ENCODE measurements around the gene CHSY1. TPM values are rescaled to one million over a fixed set of nuclear protein-coding genes. Genes with fewer than 3 reads are reported as not detected.

Gene CHSY1
- total RNA-seq, 1 donor from 2014 or later: 33.2 TPM

DNA sequence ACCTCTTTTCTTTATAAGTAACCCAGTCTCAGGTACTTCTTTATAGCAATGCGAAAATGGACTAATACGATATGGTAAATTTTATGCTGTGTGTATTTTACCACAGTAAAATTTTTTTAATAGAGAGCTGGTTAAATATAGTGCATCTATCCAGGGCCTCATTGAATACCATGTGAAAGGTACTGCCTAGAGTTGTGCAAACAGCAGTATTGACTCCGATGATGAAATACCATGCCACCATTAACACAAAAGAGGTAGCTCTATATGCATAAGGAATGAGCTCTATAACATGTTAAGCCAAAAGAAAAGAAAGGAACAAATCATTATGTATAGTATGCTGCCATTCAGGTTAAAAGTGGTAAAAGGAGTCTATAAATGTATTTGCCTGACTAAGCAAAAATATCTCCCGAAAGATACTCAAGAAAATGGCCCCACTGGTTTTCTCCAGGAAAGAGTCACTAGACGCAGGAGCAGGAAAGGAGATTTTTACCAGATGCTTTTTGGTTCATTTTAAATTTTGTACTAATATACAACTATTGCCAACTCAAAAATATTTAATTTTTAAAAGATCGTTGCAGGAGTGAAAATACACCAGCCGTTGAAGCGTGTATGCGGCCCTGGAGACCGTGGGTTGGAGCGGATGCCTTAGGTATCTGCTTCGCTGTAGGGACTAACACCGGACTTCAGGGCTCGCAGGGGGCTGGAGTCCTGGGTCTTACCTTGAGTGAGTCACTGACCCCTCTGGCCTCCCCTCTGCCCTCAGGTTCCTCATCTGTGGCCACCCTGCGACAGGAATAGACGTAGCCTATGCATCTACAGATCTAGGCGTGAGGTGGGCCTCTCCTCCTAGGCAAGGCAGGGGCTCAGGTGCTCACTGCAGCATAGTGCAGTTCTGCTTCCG is 120.1 kb downstream of the CHSY1 start:
- peaks cover 4% of the 10 kb centered on the region for H3K4me1 Mint-ChIP-seq (ENCODE audit: low read depth)
- H3K4me3 Mint-ChIP-seq (ENCODE audit: low read depth): no peak overlapping the region
- peaks cover 7% of the 10 kb centered on the region for H3K9me3 Mint-ChIP-seq (ENCODE audit: low read depth)
- no peak overlapping the region for H3K27ac Mint-ChIP-seq
- TF ChIP-seq, protein P1, sequence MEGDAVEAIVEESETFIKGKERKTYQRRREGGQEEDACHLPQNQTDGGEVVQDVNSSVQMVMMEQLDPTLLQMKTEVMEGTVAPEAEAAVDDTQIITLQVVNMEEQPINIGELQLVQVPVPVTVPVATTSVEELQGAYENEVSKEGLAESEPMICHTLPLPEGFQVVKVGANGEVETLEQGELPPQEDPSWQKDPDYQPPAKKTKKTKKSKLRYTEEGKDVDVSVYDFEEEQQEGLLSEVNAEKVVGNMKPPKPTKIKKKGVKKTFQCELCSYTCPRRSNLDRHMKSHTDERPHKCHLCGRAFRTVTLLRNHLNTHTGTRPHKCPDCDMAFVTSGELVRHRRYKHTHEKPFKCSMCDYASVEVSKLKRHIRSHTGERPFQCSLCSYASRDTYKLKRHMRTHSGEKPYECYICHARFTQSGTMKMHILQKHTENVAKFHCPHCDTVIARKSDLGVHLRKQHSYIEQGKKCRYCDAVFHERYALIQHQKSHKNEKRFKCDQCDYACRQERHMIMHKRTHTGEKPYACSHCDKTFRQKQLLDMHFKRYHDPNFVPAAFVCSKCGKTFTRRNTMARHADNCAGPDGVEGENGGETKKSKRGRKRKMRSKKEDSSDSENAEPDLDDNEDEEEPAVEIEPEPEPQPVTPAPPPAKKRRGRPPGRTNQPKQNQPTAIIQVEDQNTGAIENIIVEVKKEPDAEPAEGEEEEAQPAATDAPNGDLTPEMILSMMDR (IDR thresholded peaks at IDR 0.05; ENCODE audit: unreplicated experiment): no peak
- H3K36me3 Mint-ChIP-seq (ENCODE audit: insufficient read depth): peaks cover 1% of the 10 kb centered on the region
- DNase-seq (ENCODE audit: low spot score, unreplicated experiment): no peak
- no peaks in the 10 kb centered on the region for H3K27me3 Mint-ChIP-seq

DNA sequence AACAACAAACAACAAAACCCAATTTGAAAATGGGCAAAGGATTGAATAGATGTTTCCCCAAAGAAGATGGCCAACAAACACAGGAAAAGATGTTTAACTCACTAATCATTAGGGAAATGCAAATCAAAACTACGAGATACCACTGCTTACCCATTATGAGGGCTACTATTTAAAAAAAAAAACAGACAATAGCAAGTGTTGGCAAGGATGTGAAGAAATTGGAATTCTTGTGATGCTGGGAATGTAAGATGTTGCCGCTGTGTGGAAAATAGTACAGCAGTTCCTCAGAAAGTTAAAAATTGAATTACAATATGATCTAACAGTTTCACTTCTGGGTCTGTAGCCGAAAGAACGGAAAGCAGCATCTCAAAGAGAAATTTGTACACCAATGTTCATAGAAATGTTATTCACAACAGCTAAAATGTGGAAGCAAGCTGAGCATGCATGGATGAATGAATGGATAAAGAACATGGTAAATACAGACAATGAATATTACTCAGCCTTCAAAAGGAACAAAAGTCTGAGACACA is 121.9 kb downstream of the CHSY1 start:
- no peak overlapping the region for H3K4me3 Mint-ChIP-seq (ENCODE audit: low read depth)

DNA sequence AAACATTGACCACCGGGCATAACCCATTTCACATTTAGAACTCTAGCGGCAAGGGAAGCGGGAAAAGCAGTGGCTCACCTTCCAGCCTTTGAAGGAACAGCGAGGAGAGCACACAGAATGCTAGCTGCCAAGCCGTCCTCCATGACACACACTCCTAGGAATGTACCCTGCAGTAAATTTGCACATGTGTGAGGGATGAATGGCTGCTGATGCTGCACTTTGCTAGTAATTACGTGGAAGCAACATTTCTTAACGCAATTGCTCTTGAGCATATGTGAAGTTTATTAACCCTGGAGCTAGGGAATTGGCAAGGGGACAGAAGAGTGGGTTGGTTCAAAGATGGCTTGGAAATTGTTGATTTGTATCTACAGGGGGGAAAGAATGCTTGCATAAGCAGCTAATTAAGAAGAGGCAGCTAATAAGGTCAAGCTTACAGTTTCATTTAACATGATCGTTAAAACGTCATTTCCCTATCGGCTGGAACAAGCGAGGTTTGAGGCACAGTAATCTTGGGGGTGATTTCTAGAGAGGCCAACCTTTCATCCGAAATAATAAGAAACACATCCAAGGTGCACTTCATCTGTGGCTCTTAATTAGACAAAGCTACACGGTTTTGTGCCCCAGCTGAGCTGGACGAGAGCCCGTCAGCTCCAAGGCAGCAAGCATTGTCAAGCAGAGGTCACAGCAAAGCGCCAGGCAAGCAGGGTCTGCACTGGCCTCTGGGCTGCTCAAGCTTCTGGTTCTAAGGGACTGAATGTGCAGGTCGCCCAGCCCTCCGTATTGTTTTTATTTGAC is 123.4 kb downstream of the CHSY1 start:
- Mint-ChIP-seq H3K27ac (no peak overlapping the region), H3K4me3 (ENCODE audit: low read depth) (no peak overlapping the region), H3K27me3 (peaks cover 4% of the 10 kb centered on the region), H3K9me3 (ENCODE audit: low read depth) (peaks cover 3% of the 10 kb centered on the region), H3K36me3 (ENCODE audit: insufficient read depth) (peaks cover 1% of the 10 kb centered on the region), H3K4me1 (ENCODE audit: low read depth) (peaks cover 5% of the 10 kb centered on the region)
- no peak for DNase-seq (ENCODE audit: low spot score, unreplicated experiment)
- TF ChIP-seq, protein P1 (IDR thresholded peaks at IDR 0.05; ENCODE audit: unreplicated experiment): no peak

More for the DNA sequence above, 121.9 kb downstream of the CHSY1 start:
- H3K36me3 Mint-ChIP-seq (ENCODE audit: insufficient read depth): peaks cover 1% of the 10 kb centered on the region
- no peak for DNase-seq (ENCODE audit: low spot score, unreplicated experiment)
- TF ChIP-seq, protein P1 (IDR thresholded peaks at IDR 0.05; ENCODE audit: unreplicated experiment): no peak
- peaks cover 7% of the 10 kb centered on the region for H3K9me3 Mint-ChIP-seq (ENCODE audit: low read depth)
- H3K4me1 Mint-ChIP-seq (ENCODE audit: low read depth): peaks cover 5% of the 10 kb centered on the region
- H3K27ac Mint-ChIP-seq: no peak overlapping the region
- H3K27me3 Mint-ChIP-seq: no peaks in the 10 kb centered on the region

DNA sequence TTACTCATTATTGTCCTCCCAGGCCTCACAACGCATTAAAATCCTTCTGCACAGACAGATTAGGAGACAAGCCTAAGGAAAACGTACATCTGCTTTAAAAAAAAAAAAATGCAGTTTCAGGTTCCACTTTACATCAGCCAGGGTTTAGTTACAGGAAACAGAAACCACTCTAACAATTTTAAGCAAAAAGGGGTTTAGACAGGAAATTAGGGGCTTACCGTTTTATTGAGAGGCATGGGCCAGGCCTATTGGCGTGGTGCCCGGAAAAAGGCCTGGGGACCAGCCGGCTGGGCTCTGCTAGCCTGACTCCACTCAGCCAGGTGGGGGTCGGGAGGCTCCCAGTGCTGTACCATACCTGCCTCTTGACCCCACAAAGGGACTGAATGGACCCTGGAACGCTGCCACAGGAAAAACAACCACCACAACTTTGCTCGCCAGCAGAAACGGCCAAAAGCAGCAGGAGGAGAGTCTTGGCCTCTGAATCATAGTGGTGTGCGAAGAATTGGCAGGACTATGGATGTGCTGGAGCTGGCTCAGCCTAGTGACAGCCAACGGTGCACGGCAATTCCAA is 124.3 kb downstream of the CHSY1 start:
- H3K36me3 Mint-ChIP-seq (ENCODE audit: insufficient read depth): peaks cover 1% of the 10 kb centered on the region
- H3K27ac Mint-ChIP-seq: no peak overlapping the region
- TF ChIP-seq, protein P1 (IDR thresholded peaks at IDR 0.05; ENCODE audit: unreplicated experiment): no peak
- peaks cover 5% of the 10 kb centered on the region for H3K4me1 Mint-ChIP-seq (ENCODE audit: low read depth)
- H3K27me3 Mint-ChIP-seq: peaks cover 7% of the 10 kb centered on the region
- H3K4me3 Mint-ChIP-seq (ENCODE audit: low read depth): no peak overlapping the region
- DNase-seq (ENCODE audit: low spot score, unreplicated experiment): no peak
- H3K9me3 Mint-ChIP-seq (ENCODE audit: low read depth): peaks cover 3% of the 10 kb centered on the region

All from progenitor cell of endocrine pancreas (in vitro differentiated cells).